ENCODE data around the gene NDUFS8.

Gene NDUFS8

DNA sequence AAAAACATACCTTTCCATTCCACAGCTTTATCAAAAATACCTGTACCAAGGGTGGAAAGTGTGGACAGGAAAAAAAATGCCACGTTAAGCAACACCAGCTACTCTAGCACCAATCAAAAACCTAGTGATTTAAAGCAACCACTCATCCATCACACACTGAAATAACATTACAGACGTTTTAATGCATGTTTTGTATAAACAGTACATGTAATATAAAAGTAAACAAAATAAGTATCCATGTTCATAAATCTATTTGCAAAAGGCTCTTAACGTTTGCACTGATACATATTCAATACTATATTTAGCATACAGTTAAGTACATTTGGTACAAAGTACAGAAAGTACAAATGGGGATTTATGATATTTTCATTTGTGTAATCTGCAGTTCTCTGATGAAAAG is 52.0 kb downstream of the NDUFS8 start:
- H3K79me2 ChIP-seq (ENCODE audit: insufficient read depth, low read length): peaks cover 11% of the 10 kb centered on the region; the same call in 1 of the 2 replicates
- H2AFZ ChIP-seq (ENCODE audit: low read length): no peak overlapping the region
- H3K4me1 ChIP-seq (ENCODE audit: insufficient read depth, low read length, poor library complexity, severe bottlenecking): no peaks in the 10 kb centered on the region
- no peaks in the 10 kb centered on the region for H3K9me3 ChIP-seq (ENCODE audit: insufficient read depth, low read depth, low read length)
- no peaks in the 10 kb centered on the region for H3K9me2 ChIP-seq (replicated peaks; ENCODE audit: low read depth, low read length)
- peaks cover 39% of the 10 kb centered on the region; the same call in 1 of the 2 replicates for H3K36me3 ChIP-seq (ENCODE audit: insufficient read depth, low read length)
- no peaks in the 10 kb centered on the region for H3F3A ChIP-seq (ENCODE audit: low read depth)
- H3K9ac ChIP-seq (ENCODE audit: low read depth, low read length, poor library complexity, severe bottlenecking): no peak overlapping the region
- H3K27me3 ChIP-seq (ENCODE audit: insufficient read depth, low read length, poor library complexity, severe bottlenecking): no peaks in the 10 kb centered on the region
- H3K4me3 ChIP-seq (ENCODE audit: low read length, poor library complexity, severe bottlenecking): no peak overlapping the region
- H4K20me1 ChIP-seq (ENCODE audit: insufficient read depth, low read length, poor library complexity, severe bottlenecking): no peaks in the 10 kb centered on the region
- no peak overlapping the region for H3K4me2 ChIP-seq (ENCODE audit: low read depth, low read length, poor library complexity, severe bottlenecking)
- TF ChIP-seq, protein P1, sequence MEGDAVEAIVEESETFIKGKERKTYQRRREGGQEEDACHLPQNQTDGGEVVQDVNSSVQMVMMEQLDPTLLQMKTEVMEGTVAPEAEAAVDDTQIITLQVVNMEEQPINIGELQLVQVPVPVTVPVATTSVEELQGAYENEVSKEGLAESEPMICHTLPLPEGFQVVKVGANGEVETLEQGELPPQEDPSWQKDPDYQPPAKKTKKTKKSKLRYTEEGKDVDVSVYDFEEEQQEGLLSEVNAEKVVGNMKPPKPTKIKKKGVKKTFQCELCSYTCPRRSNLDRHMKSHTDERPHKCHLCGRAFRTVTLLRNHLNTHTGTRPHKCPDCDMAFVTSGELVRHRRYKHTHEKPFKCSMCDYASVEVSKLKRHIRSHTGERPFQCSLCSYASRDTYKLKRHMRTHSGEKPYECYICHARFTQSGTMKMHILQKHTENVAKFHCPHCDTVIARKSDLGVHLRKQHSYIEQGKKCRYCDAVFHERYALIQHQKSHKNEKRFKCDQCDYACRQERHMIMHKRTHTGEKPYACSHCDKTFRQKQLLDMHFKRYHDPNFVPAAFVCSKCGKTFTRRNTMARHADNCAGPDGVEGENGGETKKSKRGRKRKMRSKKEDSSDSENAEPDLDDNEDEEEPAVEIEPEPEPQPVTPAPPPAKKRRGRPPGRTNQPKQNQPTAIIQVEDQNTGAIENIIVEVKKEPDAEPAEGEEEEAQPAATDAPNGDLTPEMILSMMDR (conservative IDR thresholded peaks at IDR 0.05; ENCODE audit: low read length): no peak

DNA sequence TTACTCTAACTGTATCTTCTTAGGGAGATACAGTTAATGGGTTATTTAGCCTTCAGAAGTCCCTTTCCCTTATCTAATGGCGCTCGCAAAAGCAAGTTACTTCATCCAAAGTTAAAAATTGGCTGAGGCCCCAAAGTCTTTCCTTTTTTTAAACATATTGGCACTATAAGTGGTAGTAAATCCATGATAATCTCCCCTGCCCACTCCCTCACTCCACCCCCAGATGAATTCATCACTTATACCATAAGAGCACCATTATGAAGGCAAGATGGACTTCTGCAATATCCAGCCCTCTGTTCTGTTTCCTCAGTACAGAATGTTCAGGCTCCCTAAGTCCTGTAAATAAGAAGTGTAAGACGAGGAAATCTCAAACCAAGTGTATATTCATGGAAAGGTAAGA is 53.0 kb downstream of the NDUFS8 start:
- Histone ChIP-seq H4K20me1 (ENCODE audit: insufficient read depth, low read length, poor library complexity, severe bottlenecking) (no peaks in the 10 kb centered on the region), H2AFZ (ENCODE audit: low read length) (no peak overlapping the region), H3K4me3 (ENCODE audit: low read length, poor library complexity, severe bottlenecking) (no peak overlapping the region), H3F3A (ENCODE audit: low read depth) (no peaks in the 10 kb centered on the region), H3K27me3 (ENCODE audit: insufficient read depth, low read length, poor library complexity, severe bottlenecking) (no peaks in the 10 kb centered on the region), H3K79me2 (ENCODE audit: insufficient read depth, low read length) (peaks cover 17% of the 10 kb centered on the region; the same call in 1 of the 2 replicates), H3K36me3 (ENCODE audit: insufficient read depth, low read length) (peaks cover 34% of the 10 kb centered on the region; the same call in 1 of the 2 replicates), H3K4me2 (ENCODE audit: low read depth, low read length, poor library complexity, severe bottlenecking) (no peak overlapping the region), H3K4me1 (ENCODE audit: insufficient read depth, low read length, poor library complexity, severe bottlenecking) (no peaks in the 10 kb centered on the region), H3K9me3 (ENCODE audit: insufficient read depth, low read depth, low read length) (no peaks in the 10 kb centered on the region), H3K9me2 (replicated peaks; ENCODE audit: low read depth, low read length) (no peaks in the 10 kb centered on the region), H3K9ac (ENCODE audit: low read depth, low read length, poor library complexity, severe bottlenecking) (no peak overlapping the region)
- TF ChIP-seq EZH2phosphoT487 (IDR thresholded peaks at IDR 0.05; ENCODE audit: borderline replicate concordance): no peak
- TF ChIP-seq, protein P1 (conservative IDR thresholded peaks at IDR 0.05; ENCODE audit: low read length): no peak
